Testis (tissue), 3 donors: ENCODE data around the gene BCL2L15. TPM values are rescaled to one million over a fixed set of nuclear protein-coding genes. Genes with fewer than 3 reads are reported as not detected.
A peak's percentile ranks its signal among the peaks of the same experiment; 100 is the strongest.

Source experiments
- DNase-seq: peaks from one replicate; pipeline ENCODE4 v3.0.0-alpha.2; 2019
- H3K27ac ChIP-seq, 2 donors: fragments of 200-600 bp; sonication (generic); one replicate each; pipeline ENCODE4 v1.5.1; 2019
- H3K27me3 ChIP-seq: fragments of 200-600 bp; sonication (generic); one replicate; pipeline ENCODE4 v1.5.1; 2019
- H3K36me3 ChIP-seq: fragments of 200-600 bp; sonication (generic); one replicate; pipeline ENCODE4 v1.5.1; 2017; ENCODE audit warnings: low read depth; ENCODE audit errors: missing control alignments
- H3K4me1 ChIP-seq: fragments of 200-600 bp; sonication (generic); one replicate; pipeline ENCODE4 v1.5.1; 2019
- H3K4me3 ChIP-seq, 2 donors: fragments of 200-600 bp; sonication (generic); one replicate each; pipeline ENCODE4 v1.5.1; 2017 to 2019
- H3K9me3 ChIP-seq: fragments of 200-600 bp; sonication (generic); one replicate; pipeline ENCODE4 v1.5.1; 2017
- POLR2A ChIP-seq: fragments of 450-650 bp; IDR thresholded peaks from one replicate; pipeline ENCODE4 v1.6.1; 2017; ENCODE audit warnings: antibody characterized with exemption, mild to moderate bottlenecking, moderate library complexity
- WGBS, 2 donors: methylation state at CpG; one replicate each; pipeline ENCODE4 v1.1.5; 2018; 5-methylcytosine and 5-hydroxymethylcytosine counted together
- intact Hi-C: fragments of 100-400 bp; cut with DNase I; formaldehyde crosslinking; loops from one replicate; pipeline ENCODE4 v1.15.1; 2023; ENCODE audit warnings: low total_unique reads
- polyA plus RNA-seq: library from polyadenylated mRNA; stranded (reverse); fragments of 350-450 nt; fragmentation: Illumina TruSeq; extraction: RNeasy Lipid Tissue Mini Kit (QIAGEN cat#74804); gene quantifications from one replicate; pipeline ENCODE4 v1.2.3, GENCODE V29; 2014; ENCODE audit warnings: low read depth, low replicate concordance; ENCODE audit not compliant: insufficient read depth
- total RNA-seq, 2 donors: library from RNA; depleted of rRNA; stranded (reverse); fragments of >200 nt; gene quantifications; one replicate each; pipeline ENCODE4 v1.2.3, GENCODE V29; 2016
- TF ChIP-seq, protein P1 (sequence below), 3 experiments: fragments of 450-650 bp in 2 of 3; fragments of 200-600 bp in 1 of 3; sonication (generic) in 1 of 3; IDR thresholded peaks; one replicate each; pipeline ENCODE4 v1.5.1; 2016 to 2019; ENCODE audit warnings: antibody characterized with exemption in 3 of 3, mild to moderate bottlenecking in 2 of 3, moderate library complexity in 1 of 3

Gene BCL2L15
- total and polyA plus RNA-seq, 3 donors from 2014 or later: 0.68 to 2.3 (median 0.87) TPM

DNA sequence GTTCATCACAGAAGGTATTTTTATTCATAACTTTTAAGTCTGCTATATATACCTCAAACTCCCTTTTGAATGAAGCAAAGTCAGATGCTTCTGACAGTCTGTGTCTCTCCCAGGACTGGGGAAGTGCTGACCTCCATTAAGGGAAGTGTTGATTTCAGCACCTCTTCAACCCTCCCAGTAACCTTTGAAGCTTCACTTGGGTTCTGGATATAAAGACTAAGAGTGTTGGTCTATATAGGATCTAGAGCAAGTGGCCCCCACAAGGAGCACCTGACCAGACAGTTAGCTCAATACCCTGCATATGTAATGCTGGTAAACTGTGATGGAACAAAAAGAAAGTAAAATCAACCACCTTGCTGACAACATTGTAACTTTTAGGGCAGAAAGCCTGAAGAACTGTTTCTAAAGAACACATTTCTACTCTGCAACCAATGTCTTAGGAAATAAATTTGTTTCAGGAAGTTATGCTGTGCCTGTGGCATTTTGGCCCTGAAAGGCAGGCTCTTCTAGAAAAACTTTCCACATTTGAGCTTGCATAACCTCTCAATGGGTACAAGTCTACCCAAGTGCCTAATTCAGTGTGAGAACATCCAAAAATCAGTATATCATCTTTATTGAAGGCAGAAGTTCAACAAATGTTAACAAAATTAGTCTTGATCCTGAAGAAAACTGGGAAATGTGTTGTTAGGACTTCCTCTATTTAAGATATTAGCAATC lies 15.0 kb downstream of the BCL2L15 start:
- TF ChIP-seq, protein P1, sequence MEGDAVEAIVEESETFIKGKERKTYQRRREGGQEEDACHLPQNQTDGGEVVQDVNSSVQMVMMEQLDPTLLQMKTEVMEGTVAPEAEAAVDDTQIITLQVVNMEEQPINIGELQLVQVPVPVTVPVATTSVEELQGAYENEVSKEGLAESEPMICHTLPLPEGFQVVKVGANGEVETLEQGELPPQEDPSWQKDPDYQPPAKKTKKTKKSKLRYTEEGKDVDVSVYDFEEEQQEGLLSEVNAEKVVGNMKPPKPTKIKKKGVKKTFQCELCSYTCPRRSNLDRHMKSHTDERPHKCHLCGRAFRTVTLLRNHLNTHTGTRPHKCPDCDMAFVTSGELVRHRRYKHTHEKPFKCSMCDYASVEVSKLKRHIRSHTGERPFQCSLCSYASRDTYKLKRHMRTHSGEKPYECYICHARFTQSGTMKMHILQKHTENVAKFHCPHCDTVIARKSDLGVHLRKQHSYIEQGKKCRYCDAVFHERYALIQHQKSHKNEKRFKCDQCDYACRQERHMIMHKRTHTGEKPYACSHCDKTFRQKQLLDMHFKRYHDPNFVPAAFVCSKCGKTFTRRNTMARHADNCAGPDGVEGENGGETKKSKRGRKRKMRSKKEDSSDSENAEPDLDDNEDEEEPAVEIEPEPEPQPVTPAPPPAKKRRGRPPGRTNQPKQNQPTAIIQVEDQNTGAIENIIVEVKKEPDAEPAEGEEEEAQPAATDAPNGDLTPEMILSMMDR (IDR thresholded peaks at IDR 0.05): no peak
- H3K27me3 ChIP-seq: no peaks in the 10 kb centered on the region
- H3K9me3 ChIP-seq: no peaks in the 10 kb centered on the region
- no peak for DNase-seq
- no peak overlapping the region for H3K27ac ChIP-seq
- intact Hi-C loops: no loop called here
- no peaks in the 10 kb centered on the region for H3K36me3 ChIP-seq
- H3K4me1 ChIP-seq: no peaks in the 10 kb centered on the region
- H3K4me3 ChIP-seq: no peak overlapping the region

DNA sequence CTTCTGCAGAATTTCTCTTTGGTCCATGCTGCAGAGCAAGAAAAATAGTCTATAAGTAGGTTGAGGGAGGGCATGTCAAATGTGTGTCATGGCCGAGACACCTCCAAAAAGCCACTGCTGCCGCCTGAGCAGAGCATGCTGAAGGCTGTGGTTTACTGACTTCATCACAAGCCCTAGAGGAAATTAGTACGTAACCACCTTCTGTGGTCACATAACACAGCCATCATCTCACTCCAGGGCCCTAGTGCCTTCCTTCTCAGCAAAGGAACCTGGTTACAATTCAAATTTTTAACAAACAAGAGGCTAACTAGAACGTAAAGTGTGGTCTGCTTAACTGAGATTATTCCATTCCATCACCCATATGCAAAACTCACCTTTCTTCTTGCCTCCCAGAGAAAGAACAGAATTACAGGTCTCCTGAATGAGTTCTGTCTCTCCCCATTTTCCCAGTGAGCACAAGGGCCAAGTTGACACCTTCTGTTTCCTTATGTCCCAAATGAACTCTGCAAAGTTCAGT lies 15.7 kb downstream of the BCL2L15 start, which contains the start of gene PTPN22:
Gene PTPN22, minus strand, starts transcription at position 116 of the 517 bp plus-strand sequence.
- peak; percentile 51 for DNase-seq
- no peak within 1 kb of the TSS for H3K4me3 ChIP-seq
- no peaks in the 10 kb centered on the region for H3K27me3 ChIP-seq
- no peak within 1 kb of the TSS for H3K27ac ChIP-seq
- H3K9me3 ChIP-seq: no peaks in the 10 kb centered on the region
- H3K36me3 ChIP-seq: no peaks in the 10 kb centered on the region
- H3K4me1 ChIP-seq: no peaks in the 10 kb centered on the region
- TF ChIP-seq POLR2A: no peak
- TF ChIP-seq, protein P1 (IDR thresholded peaks at IDR 0.05): no peak
- WGBS, 2 donors: 84 to 92% methylated on average over 4 of the region's 4 CpGs
- intact Hi-C loops: no loop called here

DNA sequence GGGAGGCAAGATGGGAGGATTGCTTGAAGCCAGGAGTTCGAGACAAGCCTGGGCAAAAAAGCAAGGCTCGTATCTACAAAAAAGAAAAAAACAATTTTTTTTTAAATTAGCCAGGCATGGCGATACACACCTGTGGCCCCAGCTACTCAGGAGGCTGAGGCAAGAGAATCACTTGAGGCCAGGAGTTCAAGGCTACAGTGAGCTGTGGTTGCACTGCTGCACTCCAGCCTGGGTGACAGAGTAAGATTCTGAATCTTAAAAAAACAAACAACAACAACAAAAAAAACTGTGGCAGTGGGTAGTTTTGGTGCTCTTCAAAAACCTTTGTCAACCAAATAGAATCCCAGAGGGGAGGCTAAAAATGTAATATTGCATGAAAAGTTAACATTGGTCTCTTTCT lies 16.6 kb downstream of the BCL2L15 start:
- H3K4me1 ChIP-seq: no peaks in the 10 kb centered on the region
- WGBS, 2 donors: 80 to 95% methylated on average over 3 of the region's 3 CpGs
- no peak overlapping the region for H3K27ac ChIP-seq
- intact Hi-C loops: no loop called here
- TF ChIP-seq, protein P1 (IDR thresholded peaks at IDR 0.05): no peak
- no peak for TF ChIP-seq POLR2A
- no peak overlapping the region for H3K4me3 ChIP-seq
- DNase-seq: no peak
- no peaks in the 10 kb centered on the region for H3K27me3 ChIP-seq
- H3K36me3 ChIP-seq: no peaks in the 10 kb centered on the region
- no peaks in the 10 kb centered on the region for H3K9me3 ChIP-seq

DNA sequence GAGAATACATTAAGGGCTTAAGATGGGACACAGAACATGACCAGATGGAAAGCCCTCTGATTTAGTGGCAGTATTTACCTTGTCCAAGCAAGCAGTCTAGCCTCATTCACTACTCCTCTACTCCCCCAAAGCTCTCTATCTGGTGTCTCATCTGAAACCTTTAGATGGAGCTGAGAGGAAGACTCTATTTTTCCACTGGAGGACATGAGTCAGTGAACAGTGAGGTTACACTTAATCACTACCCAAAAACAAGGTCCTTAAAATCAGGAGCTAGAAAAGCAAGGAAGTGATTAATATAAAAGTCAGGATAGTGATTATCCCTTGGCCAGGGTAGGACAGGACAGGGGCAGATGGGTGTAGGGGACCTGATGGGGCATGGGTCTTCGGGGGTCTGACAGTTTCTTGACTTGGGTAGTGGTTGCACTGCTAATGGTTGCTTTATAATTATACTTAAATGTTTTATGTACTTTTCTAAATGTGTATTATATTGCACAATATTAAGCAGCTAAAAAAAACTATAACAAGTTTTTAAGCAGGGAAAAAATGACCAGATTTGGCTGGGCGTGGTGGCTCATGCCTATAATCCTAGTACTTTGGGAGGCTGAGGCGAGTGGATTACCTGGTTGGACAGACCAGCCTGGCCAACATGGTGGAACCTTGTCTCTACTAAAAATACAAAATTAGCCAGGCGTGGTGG lies 18.8 kb downstream of the BCL2L15 start:
- WGBS, 2 donors: 86 to 95% methylated on average over 4 of the region's 4 CpGs
- intact Hi-C loops: no loop called here
- no peaks in the 10 kb centered on the region for H3K4me1 ChIP-seq
- H3K36me3 ChIP-seq: no peaks in the 10 kb centered on the region
- H3K27ac ChIP-seq: no peak overlapping the region
- DNase-seq: no peak
- no peaks in the 10 kb centered on the region for H3K9me3 ChIP-seq
- H3K4me3 ChIP-seq: no peak overlapping the region
- no peak for TF ChIP-seq POLR2A
- TF ChIP-seq, protein P1 (IDR thresholded peaks at IDR 0.05): no peak
- no peaks in the 10 kb centered on the region for H3K27me3 ChIP-seq
